GM19324 (cell line): ENCODE measurements around the gene PRXL2C.
"Not testable (repeated sequence)": the region's sequence is repeated elsewhere in the genome, so short reads cannot be mapped to it uniquely, and the experiment has no call there.

Experiments used
- ATAC-seq: cut with Tn5 transposase; IDR thresholded peaks from one replicate; pipeline ENCODE4 v1.9.1; 2021; ENCODE audit warnings: mild to moderate bottlenecking, moderate library complexity; ENCODE audit not compliant: unreplicated experiment, low FRiP score

The PRXL2C gene

DNA sequence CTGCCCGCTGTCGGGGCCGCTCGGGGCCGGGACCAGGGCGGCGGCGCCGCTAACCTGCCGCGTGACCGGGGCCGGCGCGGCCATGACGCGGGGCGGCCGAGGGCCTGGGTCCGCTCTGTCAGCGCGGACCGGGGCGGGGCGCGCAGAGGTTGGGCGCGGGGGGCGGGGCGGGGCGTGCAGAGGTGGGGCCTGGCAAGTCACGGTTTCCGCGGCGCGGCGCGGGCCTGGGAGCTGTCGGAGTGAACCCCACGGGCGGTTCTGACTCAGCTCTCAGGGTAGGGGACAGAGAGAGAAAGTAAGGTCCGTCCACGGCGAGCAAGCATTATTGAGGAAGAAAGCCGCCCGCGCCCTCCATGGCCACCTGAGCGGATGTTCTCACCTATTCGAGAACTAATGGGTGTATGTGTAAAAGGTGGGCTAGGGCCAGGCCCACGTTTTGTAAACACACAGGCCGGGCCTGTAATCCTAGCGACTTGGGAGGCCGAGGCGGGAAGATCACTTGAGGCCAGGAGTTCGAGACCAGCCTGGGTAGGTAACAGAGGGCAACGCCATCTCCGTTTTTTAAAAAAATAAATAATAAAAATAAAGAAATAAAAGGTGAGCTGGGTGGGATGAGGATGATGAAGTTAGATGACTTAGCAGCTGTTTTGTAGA, at the start of gene PRXL2C:
TSS of gene PRXL2C (minus strand) at position 120 of the 654 bp plus-strand sequence. CDS start at position 84, 36 bp downstream.
- peak; percentile 77 for ATAC-seq

GRCh38 chr9:96700721-96701375, 45.7 kb upstream of the PRXL2C start:
- ATAC-seq = not testable (repeated sequence)

- ATAC-seq = no peak
These were observed 36.2 kb upstream of the PRXL2C start for GRCh38 chr9:96691326-96691725.

- no peak for ATAC-seq
These were observed 33.8 kb upstream of the PRXL2C start for GRCh38 chr9:96688745-96689464.

DNA sequence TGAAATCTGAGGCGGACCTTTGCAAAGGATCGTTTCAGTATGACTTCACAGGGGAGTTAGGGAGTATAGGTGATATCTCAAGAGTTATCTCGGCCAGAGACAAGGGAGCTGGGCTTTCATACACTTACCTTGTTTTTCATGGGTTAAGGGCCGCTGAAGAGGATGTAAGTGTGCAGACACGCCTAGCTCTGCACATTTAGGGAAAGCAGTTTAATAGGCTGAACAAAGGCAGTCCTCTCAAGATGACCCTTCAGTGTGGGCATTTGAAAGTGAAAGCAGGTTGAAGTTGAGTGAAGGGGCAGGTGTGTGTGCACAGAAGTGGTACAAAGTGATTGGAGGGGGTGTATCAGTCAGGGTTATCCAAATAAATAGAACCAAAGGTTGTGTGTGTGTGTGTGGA, 33.1 kb upstream of the PRXL2C start:
- no peak for ATAC-seq

- ATAC-seq = no peak
These were observed 31.7 kb upstream of the PRXL2C start for GRCh38 chr9:96686638-96687335.

- ATAC-seq = no peak
These were observed 25.8 kb upstream of the PRXL2C start for GRCh38 chr9:96680812-96681499.

GRCh38 chr9:96674906-96675538, 19.9 kb upstream of the PRXL2C start:
- ATAC-seq = no peak

- ATAC-seq = not testable (repeated sequence)
These were observed 18.7 kb upstream of the PRXL2C start for GRCh38 chr9:96673786-96674185.

GRCh38 chr9:96668868-96669534, 13.9 kb upstream of the PRXL2C start:
- no peak for ATAC-seq

GRCh38 chr9:96667363-96667728, 12.2 kb upstream of the PRXL2C start:
- no peak for ATAC-seq

DNA sequence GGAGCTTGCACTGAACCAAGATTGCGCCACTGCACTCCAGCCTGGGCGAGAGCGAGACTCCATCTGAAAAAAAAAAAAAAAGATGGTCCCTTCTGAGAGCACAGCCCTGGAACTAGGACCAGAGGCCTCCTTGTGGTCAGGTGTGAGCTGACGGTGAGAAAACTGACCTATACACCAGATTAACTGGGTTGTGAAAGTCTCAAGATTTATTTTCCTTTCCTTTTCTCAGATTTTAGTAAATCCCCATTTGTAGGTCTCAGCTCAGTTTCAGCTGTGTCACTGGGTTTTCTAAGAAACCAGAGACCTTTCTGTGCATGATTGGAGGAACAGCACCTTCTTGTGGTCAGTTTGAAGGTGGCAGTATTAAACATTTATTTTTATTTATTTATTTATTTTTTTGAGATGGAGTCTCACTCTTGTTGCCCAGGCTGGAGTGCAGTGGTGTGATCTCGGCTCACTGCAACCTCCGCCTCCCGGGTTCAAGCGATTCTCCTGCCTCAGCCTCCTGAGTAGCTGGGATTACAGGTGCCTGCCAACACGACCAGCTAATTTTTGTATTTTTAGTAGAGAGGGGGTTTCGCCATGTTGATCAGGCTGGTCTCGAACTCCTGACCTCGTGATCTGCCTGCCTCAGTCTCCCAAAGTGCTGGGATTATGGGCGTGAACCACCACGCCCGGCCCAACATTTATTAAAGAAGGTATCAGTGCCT, 11.7 kb upstream of the PRXL2C start:
- peak; percentile 53 for ATAC-seq

- ATAC-seq = no peak
These were observed 10.7 kb upstream of the PRXL2C start for GRCh38 chr9:96665789-96666188.

- ATAC-seq = no peak
These were observed 8.5 kb upstream of the PRXL2C start for GRCh38 chr9:96663506-96664120.

DNA sequence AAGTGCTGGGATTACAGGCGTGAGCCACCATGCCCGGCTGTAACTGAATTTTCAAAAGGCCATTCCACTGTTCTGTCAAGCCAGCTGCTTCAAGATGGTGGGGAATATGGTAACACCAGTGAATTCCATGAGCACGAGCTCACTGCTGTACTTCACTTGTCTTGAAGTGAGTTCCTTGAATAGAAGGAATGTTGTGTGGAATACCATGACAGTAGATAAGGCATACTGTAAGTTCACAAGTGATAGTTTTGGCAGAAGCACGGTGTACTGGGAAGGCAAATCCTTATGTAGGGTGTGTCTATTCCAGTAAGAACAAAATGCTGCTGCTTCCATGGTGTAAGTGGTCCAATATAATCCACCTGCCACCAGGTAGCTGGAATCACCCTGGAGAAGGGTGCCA, 6.6 kb upstream of the PRXL2C start:
- ATAC-seq = no peak

DNA sequence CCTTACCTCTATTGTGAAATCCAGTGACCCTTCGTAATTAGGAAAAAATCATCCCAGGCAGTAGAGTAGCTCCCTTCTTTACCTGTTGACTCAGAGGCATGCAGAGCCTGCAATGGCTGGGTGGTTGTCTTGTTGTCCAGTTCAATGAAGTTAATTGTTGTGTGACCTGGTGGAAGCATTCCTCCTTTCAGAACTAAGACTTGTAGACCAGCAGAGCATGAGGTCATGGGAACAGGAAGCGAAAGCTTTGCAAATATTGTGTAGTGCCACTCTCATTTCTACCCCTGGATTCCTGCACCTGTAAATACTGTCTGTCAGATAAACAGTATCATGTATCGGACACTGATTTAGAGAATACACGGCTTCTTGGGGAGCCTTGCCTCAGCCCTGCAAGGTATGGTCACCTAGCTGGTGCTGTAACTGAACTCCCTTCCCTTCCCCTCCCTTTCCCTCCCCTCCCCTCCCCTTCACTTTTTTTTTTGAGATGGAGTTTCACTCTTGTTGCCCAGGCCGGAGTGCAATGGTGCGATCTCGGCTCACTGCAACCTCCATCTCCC, 5.7 kb upstream of the PRXL2C start:
- ATAC-seq = no peak

- peak; percentile 56 for ATAC-seq
These were observed 493 bp downstream of the PRXL2C start for GRCh38 chr9:96654450-96655197.
